Jurkat, Clone E6-1 (cell line): ENCODE measurements around the gene KAT2A. TPM values are rescaled to one million over a fixed set of nuclear protein-coding genes. Genes with fewer than 3 reads are reported as not detected.
"Not testable (repeated sequence)": the region's sequence is repeated elsewhere in the genome, so short reads cannot be mapped to it uniquely, and the experiment has no call there.

Source experiments
- DNase-seq: peaks from one replicate; pipeline ENCODE4 v3.0.0-alpha.2; 2011; ENCODE audit warnings: low read depth, low spot score
- H3K4me3 ChIP-seq: 2 replicates; pipeline ENCODE4 v1.5.1; 2011; ENCODE audit warnings: mild to moderate bottlenecking, low read length, control low read depth, moderate library complexity
- polyA plus RNA-seq: library from polyadenylated mRNA; unstranded; fragments of >200 nt; gene quantifications from one replicate; pipeline ENCODE4 v1.2.1, GENCODE V29; 2012; ENCODE audit warnings: missing spikeins; ENCODE audit not compliant: insufficient read length, insufficient read depth

Gene KAT2A
- polyA plus RNA-seq = 85.0 TPM

DNA sequence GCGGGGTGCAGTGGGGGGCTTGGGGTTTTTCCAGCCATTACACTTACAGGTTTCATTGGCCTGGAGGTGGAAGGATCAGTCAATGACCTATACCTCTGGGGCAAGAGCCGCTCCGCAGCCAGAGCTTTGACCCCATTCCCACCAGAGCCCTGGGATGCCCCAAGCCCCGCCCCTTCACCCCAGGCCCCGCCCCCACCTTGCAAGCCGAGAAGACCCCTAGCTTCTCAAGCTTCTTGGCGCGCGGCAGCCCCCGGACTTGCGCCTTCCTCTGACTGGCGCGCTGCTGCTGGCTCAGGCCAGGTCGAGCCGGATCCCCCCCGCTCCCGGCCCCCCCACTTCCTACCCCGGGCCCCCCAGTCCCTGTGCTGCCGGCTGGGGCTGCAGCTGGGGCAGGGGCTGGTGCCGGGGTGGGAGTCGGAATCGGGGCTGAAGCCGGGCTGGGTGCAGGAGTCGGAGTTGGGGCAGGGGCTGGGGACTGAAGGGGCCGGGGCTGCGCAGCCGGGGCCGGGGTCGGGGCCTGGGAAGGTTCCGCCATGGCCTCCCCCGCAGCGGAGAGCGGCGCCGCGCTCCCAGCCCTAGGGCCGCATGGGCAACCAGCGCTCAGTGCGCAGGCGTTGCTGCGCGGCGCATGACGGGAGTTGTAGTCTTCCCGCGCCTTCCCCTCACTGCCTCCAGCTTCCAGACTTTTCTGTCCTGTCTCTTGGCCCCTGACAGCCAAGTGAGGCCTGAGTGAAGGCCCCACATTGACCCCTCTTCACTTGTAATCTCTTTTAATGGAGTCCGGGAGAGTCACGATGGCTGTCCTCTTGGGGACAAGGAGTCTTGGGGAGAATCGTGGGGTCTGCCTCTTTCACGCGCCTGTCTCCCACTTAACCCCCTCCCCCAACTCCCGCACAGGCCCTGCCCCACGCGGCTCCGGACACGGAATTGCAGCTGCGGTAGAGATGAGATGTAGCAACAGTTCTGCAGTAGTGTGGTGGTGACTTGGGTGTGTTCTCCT is at the start of gene KAT2A:
TSS of gene KAT2A (minus strand) at position 598 of the 1,000 bp plus-strand sequence. CDS start at position 535, 63 bp downstream.
- H3K4me3 ChIP-seq = peak within 1 kb of the TSS; percentile 59
- peak; percentile 73 for DNase-seq

GRCh38 chr17:42169351-42169750 is 48.2 kb upstream of the KAT2A start:
- no peak overlapping the region for H3K4me3 ChIP-seq
- DNase-seq = no peak

GRCh38 chr17:42167807-42168206 is 46.6 kb upstream of the KAT2A start:
- DNase-seq = no peak
- no peak overlapping the region for H3K4me3 ChIP-seq

DNA sequence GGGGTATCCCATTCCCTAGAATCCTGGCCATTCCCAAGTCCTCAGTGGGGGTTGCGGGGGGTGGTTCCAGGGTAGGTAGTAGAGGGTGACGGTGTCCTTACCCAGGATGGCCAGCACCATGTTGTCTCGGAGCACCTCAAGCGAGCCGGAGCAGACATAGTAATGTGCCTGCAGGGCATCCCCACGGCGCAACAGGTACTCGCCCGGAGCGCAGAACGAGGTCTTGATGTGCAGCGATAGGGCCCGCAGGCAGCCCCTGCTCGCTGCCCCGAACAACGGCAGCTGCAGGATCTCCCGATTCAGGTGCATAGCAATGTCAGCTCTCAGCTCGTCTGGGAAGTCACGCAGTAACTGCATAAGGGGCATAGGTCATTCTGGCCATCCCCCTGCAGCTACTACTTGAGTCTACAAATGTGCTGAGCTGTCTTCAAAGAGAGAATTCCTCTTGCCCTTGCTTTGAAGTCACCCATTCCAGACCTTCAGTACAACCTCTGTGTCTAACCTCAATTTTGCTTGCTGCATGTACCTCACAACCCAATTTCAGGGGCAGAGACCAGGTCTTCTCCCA is 45.1 kb upstream of the KAT2A start:
- no peak overlapping the region for H3K4me3 ChIP-seq
- DNase-seq = no peak

GRCh38 chr17:42165751-42166150 is 44.6 kb upstream of the KAT2A start:
- no peak for DNase-seq
- no peak overlapping the region for H3K4me3 ChIP-seq

- H3K4me3 ChIP-seq = no peak overlapping the region
- no peak for DNase-seq
Measured at GRCh38 chr17:42163696-42164407, 42.7 kb upstream of the KAT2A start.

DNA sequence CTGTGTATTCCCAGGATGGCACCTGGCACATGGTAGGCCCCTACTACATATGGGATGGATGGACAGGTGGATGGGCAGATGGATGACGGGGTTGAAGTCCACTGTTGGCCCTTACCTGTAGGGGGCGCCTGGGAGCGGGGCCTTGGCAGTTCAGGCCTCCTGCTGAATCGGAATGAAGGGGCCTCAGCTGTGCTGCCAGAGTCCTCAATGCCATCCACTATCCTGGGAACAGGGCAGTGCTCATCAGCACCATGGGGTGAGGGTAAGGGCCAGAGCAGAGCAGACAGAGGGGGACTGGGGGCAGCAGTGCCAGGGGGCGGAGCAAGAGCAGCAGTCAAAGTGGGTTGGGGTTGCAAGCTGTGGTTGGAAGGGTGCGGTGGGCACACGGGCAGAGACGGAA is 41.9 kb upstream of the KAT2A start:
- DNase-seq = no peak
- H3K4me3 ChIP-seq = no peak overlapping the region

DNA sequence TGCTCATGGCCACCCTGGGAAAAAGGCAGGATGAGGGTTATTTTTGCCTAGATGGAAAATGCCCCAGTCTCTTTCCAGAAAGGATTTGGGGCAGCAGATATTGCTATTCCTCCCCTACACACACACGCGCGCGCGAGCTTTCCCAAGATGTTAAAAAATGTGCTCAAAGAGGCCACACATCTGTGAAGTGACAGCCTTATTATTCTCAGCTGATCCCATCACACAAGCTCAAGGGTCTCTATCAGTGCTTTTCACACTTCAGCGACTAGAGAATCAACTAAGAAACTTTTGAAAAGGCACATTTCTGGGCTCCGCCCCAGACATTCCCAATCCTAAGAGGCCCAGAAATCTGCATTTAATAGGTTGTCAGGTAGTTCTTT is 39.4 kb upstream of the KAT2A start:
- H3K4me3 ChIP-seq = no peak overlapping the region
- no peak for DNase-seq

DNA sequence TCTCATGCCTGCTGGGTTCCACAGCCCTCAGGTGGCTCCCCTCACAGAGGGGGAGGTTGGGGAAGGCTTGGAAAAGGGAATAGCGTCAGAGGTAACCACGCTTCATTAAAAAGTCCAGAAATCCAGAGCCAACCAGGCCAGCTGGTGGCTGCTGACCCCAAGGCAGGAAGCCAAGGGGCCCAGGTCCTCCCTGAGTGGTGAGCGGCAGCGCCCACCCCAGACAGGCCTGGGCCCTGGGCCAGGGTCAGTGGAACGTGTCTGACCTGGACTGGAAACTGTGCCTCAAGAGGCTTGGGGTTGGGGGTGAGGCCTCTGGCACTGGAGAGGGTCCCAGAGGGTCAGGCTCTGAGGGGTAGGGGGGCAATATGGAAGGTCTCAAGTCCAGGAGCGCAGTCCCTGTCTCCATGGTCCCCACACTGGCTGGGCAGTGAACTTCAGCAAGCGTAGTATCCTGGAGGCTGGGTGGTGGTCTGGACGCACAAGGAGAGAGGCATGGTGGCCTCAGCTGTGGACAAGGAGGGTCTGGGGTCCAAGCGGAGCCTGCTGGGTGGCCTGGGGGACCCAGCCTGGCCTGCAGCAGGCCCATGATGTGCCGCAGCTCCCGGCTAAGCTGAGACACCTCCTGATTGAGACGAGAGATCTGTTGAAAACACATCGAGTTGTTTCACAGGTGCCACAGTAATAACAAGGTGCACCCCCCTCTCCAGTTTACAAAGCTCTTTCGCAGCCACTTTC is 38.8 kb upstream of the KAT2A start:
- H3K4me3 ChIP-seq = no peak overlapping the region
- no peak for DNase-seq

- no peak for DNase-seq
Measured at GRCh38 chr17:42155614-42156045, 34.5 kb upstream of the KAT2A start.

DNA sequence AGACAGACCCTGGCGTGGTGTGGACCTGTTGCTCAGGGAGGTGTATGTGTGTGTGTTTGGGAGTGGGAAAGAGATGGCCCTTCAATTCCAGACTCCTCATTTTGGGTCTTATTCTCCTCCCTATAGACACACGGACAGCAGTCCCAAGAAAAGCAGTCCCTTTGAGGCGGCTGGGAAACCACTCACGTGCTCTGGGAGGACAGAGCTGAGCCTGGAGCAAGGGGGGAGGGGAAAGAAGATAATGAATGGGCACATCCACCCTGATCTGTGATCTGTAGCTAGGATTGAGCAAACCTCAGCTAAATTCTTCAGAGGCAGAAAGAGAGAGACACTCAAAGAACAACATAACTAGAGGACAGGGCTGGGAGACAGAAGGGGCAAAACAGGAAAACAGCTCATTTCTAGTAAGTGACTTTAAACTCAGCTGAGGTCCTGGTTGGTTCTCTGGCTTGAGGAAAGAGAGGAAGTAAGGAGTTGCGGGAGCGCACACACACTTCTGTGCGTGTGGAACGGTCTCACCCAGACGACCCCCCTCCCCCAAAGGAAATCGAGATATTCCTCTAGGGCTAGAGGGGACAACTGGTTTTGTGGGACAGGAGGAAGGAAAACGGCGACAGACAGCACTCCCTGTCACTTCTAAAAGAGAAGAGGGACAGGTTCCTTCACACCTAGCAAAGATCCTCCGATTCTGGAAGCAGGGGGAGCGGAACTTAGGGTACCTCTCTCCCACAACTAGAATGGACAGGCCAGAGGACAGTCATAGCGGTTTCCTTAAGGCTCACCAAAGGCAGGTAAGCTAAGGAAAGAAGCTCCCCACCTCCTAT is 33.0 kb upstream of the KAT2A start:
- no peak for DNase-seq

More at GRCh38 chr17:42155614-42156045, 34.5 kb upstream of the KAT2A start:
- peak overlapping the region; percentile 30 for H3K4me3 ChIP-seq

DNA sequence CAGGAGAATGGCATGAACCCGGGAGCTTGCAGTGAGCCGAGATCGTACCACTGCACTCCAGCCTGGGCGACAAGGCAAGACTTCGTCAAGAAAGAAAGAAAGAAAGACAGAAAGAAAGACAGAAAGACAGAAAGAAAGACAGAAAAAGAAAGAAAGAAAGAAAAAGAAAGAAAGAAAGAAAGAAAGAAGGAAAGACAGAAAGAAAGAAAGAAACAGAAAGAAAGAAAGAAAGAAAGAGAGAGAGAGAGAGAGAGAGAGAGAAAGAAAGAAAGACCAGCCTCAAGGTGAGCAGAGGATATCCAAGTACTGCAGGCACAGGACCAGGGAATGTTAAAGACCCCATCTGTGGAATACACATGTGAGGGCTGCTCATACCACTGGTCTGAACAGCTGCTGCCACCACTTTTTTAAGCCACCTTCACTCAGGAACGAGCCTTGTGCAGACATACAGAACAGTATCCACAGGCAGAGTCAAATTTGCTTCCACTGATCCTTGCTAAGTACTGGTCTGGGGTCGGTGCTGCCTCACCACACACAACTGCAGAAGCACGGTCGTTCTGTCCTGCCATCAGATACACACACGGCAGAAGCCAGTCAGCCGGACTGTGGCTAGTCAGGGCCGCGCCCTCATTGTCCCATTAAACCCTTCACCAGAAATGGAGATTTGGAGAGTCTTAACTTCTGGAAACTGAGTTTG is 25.9 kb upstream of the KAT2A start:
- H3K4me3 ChIP-seq = no peak overlapping the region
- no peak for DNase-seq

More for the DNA sequence above, 33.0 kb upstream of the KAT2A start:
- H3K4me3 ChIP-seq = peak overlapping the region; percentile 99

- H3K4me3 ChIP-seq, DNase-seq: not testable (repeated sequence)
Measured at GRCh38 chr17:42143138-42143537, 22.0 kb upstream of the KAT2A start.

DNA sequence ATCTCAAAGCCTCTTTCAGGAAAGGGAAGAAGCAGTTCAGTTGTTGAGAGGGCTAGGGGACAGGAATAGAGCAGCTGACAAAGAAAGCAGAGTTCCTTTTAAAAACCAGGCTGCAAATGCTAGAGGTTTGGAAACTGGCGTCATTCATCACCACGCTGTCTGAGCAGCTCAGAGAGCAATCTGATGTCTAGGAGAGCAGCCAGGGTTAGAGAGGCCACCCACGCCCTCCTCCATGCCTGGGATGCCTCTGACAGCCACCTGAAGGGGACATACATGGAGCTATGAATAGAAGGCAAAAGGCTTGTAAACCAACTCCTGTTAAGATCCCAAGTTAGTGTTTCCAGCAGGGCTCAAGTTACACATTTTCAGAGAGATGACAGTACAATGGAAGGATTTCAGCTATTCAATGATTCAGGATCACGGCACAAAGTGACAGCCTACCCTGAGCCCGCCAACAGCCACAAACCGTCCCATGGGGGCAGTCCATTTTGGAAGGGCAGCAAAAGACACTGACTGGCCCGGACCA is 21.3 kb upstream of the KAT2A start:
- H3K4me3 ChIP-seq = no peak overlapping the region
- DNase-seq = no peak

DNA sequence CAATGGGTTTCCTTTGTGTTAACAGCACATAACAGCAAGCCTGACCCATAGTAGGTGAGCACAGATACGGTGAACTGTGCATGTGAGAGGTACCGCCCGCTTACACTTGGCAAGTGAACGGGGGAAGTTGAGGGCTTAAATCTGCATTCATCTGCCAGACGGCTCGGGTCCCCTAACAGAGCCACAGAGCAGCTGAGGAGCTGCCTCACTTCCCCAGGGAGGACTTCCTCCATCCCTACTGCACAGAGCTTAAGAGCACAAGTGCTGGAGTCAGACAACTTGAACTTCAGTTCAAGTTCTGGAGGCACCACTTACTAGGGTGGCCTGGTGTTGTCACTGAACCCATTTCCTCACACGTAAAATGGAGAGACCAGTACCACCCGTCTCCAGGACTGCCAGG is 20.2 kb upstream of the KAT2A start:
- no peak overlapping the region for H3K4me3 ChIP-seq
- no peak for DNase-seq

GRCh38 chr17:42140690-42141089 is 19.5 kb upstream of the KAT2A start:
- not testable (repeated sequence) for DNase-seq, H3K4me3 ChIP-seq

GRCh38 chr17:42138749-42139492 is 17.8 kb upstream of the KAT2A start:
- no peak for DNase-seq
- no peak overlapping the region for H3K4me3 ChIP-seq
